Measurements from ENCODE around the gene TDRD9. TPM values are rescaled to one million over a fixed set of nuclear protein-coding genes. Genes with fewer than 3 reads are reported as not detected.

The TDRD9 gene
- total and polyA plus RNA-seq, 2 of the 4 experiments (the other 2 are of a cell fraction), result 0.07 to 0.18 TPM

GRCh38 chr14:104014764-104015163, 86.5 kb downstream of the TDRD9 start:
- Histone ChIP-seq H3K14ac (replicated peaks; ENCODE audit: low read depth, low read length) (no peak overlapping the region), H2BK15ac (ENCODE audit: low read depth, low read length) (no peak overlapping the region), H4K91ac (ENCODE audit: insufficient read depth, low read depth, low read length) (no peak overlapping the region), H3K4ac (ENCODE audit: low read depth, low read length) (no peak overlapping the region), H2BK5ac (ENCODE audit: low read depth, low read length, poor library complexity, severe bottlenecking) (no peak overlapping the region), H2AK5ac (ENCODE audit: low read depth, low read length) (no peak overlapping the region), H3K9ac (ENCODE audit: low read depth, low read length) (no peak overlapping the region), H3K23ac (ENCODE audit: low read depth, low read length) (no peak overlapping the region), H3K18ac (ENCODE audit: low read depth, low read length) (no peak overlapping the region), H4K8ac (ENCODE audit: low read depth in 2 of 2, low read length in 2 of 2) (no peak overlapping the region), H3K36me3 (ENCODE audit: control insufficient read depth, insufficient read depth, low read length) (no peaks in the 10 kb centered on the region), H3K27ac (ENCODE audit: insufficient read depth, low read length) (no peak overlapping the region), H3K56ac (ENCODE audit: extremely low read depth, insufficient read depth, low read length) (no peak overlapping the region), H4K20me1 (ENCODE audit: insufficient read depth, low read length) (no peaks in the 10 kb centered on the region), H3K79me1 (ENCODE audit: low read depth in 1 of 2, low read length in 2 of 2) (no peaks in the 10 kb centered on the region), H2BK20ac (ENCODE audit: low read depth, low read length) (no peak overlapping the region), H3K9me1 (ENCODE audit: insufficient read depth, low read length) (no peaks in the 10 kb centered on the region), H3K27me3 (ENCODE audit: control insufficient read depth, insufficient read depth, low read length) (peaks cover 2% of the 10 kb centered on the region), H2BK120ac (ENCODE audit: low read depth, low read length) (no peak overlapping the region), H2AFZ (replicated peaks; ENCODE audit: low read length, poor library complexity) (no peak overlapping the region), H2AK9ac (replicated peaks; ENCODE audit: low read depth, low read length, poor library complexity) (no peak overlapping the region), H3K4me3 (ENCODE audit: insufficient read depth, low read depth, low read length) (no peak overlapping the region), H4K5ac (ENCODE audit: low read depth, low read length) (no peak overlapping the region), H3K9me3 (ENCODE audit: control insufficient read depth, insufficient read depth, low read length) (no peaks in the 10 kb centered on the region), H3K4me1 (ENCODE audit: control insufficient read depth, insufficient read depth, low read length) (no peaks in the 10 kb centered on the region), H3K4me2 (ENCODE audit: low read depth, low read length) (no peak overlapping the region)
- BruUV-seq (replicated peaks), result no TSS peak
- dilution Hi-C loops (cut with HindIII; ENCODE audit: low sequenced_read_pairs, unreplicated experiment) (no loop called here), in situ Hi-C loops (cut with MboI; ENCODE audit: low sequenced_read_pairs) (no loop called here), intact Hi-C loops (cut with micrococcal nuclease) (no loop called here)
- CTCF ChIA-PET, result no interaction called here
- no CpG with 5 or more reads among the region's 5 CpGs for WGBS, 2 experiments (ENCODE audit: extremely low coverage in 2 of 2, insufficient read length in 1 of 2)
- no peak for TF ChIP-seq RAD21 (IDR thresholded peaks at IDR 0.05; ENCODE audit: low read length)
- no peak for TF ChIP-seq RFX5 (IDR thresholded peaks at IDR 0.05; ENCODE audit: low read depth, low read length)
- TF ChIP-seq BHLHE40 (IDR thresholded peaks at IDR 0.05; ENCODE audit: low read depth, low read length), result no peak
- no peak for TF ChIP-seq SMC3 (IDR thresholded peaks at IDR 0.05; ENCODE audit: low read depth, low read length)
- no peak for TF ChIP-seq CEBPB (IDR thresholded peaks at IDR 0.05; ENCODE audit: low read depth, low read length)
- no peak for TF ChIP-seq MXI1 (IDR thresholded peaks at IDR 0.05; ENCODE audit: borderline replicate concordance, low read depth, low read length)
- TF ChIP-seq USF2 (IDR thresholded peaks at IDR 0.05; ENCODE audit: low read depth, low read length), result no peak
- no peak for TF ChIP-seq CHD1 (IDR thresholded peaks at IDR 0.05; ENCODE audit: low read depth, low read length)
- no peak for TF ChIP-seq FOS (IDR thresholded peaks at IDR 0.05; ENCODE audit: low read depth, low read length)
- no peak for TF ChIP-seq MAFK (IDR thresholded peaks at IDR 0.05; ENCODE audit: low read depth, low read length)
- POLR2A ChIA-PET (ENCODE audit: unreplicated experiment), result no interaction called here
- DNase-seq, result no peak
- ATAC-seq (ENCODE audit: low read depth), result no peak

Data from IMR-90 (cell line).